HG03460 (cell line): ENCODE results near the gene TAF6.

Experiments used
- ATAC-seq: cut with Tn5 transposase; IDR thresholded peaks from one replicate; pipeline ENCODE4 v1.9.1; 2021; ENCODE audit not compliant: unreplicated experiment

The TAF6 gene

DNA sequence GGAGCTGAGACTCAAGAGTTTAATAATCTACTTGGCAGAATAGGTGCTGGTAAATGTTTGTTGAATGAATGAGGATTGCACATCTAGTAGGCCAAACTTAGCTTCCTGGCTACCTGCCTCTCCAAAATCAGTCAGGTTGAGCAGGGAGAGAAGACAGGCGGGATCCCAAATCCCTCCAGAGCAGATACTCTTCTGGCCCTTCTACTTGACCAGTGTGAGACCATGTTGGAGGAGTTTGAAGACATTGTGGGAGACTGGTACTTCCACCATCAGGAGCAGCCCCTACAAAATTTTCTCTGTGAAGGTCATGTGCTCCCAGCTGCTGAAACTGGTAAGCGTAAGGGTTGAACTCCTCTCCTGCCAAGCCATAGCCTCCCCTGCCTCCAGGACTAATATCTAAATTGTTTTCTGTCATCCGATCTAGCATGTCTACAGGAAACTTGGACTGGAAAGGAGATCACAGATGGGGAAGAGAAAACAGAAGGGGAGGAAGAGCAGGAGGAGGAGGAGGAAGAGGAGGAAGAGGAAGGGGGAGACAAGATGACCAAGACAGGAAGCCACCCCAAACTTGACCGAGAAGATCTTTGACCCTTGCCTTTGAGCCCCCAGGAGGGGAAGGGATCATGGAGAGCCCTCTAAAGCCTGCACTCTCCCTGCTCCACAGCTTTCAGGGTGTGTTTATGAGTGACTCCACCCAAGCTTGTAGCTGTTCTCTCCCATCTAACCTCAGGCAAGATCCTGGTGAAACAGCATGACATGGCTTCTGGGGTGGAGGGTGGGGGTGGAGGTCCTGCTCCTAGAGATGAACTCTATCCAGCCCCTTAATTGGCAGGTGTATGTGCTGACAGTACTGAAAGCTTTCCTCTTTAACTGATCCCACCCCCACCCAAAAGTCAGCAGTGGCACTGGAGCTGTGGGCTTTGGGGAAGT lies 5.4 kb upstream of the TAF6 start:
- no peak for ATAC-seq

DNA sequence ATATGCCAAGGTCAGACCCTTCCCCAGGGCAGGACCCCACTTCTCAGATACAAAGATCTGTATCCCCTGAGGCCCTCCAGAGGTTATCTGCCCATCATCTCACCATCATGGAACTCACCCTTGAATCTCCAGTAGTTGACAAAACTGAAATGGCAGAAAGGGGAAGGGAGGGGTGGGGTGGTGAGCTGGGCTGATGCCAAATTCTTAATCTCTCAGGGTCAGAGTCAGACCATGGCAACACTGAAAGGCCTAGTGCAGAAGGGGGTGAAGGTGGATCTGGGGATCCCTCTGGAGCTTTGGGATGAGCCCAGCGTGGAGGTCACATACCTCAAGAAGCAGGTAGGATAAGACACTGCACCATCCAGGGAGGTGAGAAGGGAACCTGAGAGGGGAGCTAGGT lies 3.4 kb upstream of the TAF6 start:
- no peak for ATAC-seq

DNA sequence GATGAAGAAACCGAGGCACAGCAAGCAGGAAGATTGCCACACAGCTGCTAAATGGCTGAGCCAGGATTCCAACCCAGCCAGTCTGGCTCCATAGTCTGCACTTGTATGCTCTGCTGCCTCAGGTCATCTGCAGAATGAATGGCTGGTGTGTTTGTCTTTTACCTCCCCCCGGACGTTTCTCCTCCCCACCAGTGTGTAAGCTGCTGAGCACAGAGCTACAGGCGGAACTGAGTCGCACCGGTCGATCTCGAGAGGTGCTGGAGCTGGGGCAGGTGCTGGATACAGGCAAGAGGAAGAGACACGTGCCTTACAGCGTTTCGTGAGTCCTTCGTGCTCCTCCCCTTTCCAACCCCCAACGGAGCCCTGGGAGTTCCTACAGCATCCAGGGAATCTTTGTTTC lies 2.9 kb upstream of the TAF6 start:
- ATAC-seq: no peak

DNA sequence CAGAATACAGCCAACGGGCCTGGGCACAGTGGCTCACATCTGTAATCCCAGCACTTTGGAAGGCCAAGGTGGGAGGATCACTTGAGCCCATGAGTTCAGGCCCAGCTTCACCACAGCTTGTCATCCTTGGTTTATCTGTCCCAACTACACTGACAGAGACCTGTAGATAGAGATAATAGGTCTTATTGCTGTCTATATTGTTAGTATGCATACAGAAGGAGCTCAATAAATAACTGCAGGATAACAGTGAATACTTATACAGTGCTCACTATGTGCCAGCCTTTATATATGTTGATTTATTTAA lies 1.5 kb upstream of the TAF6 start:
- no peak for ATAC-seq

DNA sequence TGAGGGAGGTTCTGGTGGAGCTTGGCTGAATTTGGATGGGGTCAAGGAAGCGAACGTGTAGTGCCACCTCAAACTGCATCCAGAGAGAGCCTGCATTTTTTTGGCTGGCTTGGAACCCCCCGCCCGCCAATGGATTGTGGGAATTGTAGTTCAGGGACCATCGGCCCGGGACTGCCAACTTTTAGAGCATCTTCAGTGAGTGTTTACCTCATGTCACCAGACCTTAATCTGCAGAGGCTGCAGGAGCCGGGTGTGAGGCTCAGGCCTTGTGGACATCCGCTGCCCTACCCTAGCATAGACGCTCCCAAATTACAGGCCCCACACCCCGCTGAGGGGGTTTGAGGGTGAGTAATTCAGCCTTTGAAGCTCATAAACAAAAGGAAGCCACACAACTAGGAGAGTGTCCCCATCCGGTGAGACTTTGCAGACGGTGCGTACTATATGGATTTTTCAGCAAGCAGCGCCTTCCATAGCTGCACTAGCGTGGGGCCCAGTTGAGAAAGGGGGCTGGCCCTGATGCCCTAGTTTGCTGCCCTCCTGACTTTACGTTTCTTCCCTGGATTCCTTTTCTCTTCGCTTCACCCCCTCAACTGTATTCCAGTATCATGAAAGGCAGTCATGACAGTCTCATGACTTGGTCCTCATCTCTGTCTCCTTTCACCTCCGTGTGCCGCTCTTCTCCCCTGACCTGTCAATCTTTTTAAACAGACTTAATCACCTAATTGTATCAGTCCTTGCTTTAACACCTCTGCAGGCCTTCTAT lies 993 bp upstream of the TAF6 start:
- ATAC-seq: peak; percentile 35

DNA sequence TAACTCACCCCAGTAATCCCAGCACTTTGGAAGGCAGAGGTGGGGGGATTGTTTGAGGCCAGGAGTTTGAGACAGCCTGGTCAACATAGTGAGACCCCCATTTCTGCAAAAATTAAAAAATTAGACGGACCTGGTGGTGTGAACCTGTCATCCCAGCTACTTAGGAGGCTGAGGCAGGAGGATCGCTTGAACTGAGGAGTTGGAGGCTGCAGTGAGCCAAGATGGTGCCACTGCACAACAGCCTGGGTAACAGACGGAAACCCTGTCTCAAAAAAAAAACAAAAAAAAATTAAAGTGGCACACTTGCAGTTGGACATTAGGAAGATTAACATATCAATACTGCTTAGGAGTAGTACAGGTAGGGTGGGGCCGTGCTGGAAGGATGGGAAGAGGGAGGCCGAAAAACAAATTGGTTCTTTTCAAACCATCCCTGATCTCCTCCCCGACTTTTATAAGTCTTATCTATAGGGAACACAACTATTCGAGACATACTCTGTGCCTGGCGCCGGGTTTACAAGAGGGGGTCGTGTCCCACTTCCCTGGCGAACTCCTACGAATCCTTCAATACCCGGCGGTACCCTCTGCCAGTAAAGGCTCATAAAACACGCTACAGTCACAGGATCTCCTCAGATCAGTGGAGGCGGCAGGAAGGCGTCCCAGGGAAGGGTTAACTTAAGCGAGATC lies 628 bp downstream of the TAF6 start:
- no peak for ATAC-seq

DNA sequence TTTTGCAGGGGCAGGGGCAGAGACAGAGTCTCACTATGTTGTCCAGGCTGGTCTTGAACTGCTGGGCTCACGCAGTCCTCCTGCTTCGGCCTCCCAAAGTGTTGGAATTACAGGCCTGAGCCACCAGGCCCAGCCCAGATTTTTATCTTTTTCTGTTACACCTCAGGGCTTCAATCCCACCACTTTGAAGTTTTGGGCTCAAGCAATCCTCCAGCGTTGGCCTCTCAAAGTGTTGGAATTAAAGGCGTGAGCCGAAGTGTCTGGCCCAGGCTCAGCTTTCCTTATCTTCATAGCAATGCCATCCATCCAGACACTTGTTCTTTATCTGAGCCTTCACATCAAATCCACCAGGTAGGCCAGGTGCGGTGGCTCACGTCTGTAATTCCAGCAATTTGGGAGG lies 4.1 kb downstream of the TAF6 start:
- ATAC-seq: no peak

DNA sequence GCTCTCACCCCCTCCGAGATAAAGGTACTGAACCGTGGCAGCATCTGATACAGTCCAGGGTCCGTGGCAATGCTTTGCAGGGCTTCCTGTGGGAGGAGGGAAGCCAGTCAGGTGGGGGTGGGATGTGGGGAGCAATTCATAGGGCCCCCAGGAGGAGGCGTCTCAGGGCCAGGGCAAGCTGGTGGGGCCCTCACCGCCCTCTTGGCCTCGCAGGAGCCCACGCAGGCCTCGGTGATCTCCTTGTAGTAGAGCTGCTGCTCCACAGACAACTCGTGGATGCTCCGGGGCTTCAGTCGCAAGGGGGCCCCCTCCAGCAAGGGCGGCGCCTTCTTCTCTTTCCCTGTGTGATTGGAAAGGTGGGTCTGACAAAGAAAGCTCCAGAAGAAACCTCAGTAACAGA lies 7.2 kb downstream of the TAF6 start:
- no peak for ATAC-seq

DNA sequence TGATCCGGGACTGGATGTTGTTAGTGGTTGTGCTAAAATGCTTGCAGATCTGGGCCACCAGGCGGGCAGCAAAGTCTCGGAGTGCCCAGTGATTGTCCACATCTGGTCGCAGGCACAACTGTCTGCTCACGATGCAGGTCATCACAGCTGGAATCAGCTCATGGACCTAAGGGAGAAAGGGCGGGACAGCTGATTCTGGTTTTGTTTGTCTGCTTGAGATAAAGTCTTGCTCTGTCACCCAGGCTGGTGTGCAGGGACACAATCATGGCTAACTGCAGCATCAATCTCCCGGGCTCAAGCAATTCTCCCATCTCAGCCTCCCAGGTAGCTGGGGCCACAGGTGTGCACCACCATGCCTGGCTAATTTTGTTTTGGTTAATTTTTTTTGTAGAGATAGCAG lies 8.0 kb downstream of the TAF6 start:
- ATAC-seq: no peak

DNA sequence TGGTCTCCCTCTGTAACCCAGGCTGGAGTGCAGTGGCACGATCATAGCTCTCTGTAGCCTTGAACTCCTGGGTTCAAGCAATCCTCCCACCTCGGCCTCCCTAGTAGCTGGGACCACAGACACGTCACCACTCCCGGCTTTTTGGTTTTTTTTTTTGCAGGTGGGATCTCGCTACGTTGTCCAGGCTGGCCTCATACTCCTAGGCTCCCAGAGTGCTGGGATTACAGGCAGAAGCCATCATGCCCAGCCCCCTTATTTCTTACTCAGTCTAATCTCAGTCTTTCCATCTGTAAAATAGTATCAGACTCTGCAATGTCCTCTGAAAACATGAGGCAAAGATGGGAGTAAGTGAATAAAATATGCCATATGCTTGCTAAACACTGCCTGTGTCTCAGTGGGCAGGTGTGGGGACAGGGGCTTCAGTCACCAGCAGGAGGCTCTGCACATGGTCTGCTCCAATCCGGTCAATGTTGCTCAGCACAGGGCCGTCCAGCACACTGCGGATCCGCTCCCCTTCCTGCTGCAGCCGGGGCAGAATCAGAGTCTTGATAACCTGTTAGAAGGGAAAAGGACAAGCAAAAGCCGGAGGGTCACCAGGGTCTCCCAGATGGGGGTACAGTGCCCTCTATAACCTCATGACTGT lies 9.5 kb downstream of the TAF6 start:
- ATAC-seq: no peak

DNA sequence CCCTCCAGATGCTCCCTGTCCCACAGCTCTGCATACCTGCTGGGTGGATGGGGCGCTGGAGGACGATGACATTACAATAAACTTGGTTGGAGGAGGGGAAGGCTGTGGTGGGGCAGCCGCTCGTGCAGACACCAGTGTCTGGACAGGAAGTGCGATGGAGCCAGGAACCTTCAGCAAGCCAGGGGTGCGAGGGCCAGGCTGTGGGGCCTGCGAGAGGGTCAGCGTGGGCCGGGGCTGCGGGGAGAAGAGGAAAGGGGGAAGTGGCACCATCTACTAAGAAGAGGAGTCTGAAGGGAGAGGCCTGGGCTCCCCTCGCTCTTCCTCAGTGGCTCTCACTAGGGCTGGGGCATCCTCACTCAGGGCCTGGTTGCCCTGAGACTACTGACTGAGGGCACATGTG lies 11.3 kb downstream of the TAF6 start:
- no peak for ATAC-seq

DNA sequence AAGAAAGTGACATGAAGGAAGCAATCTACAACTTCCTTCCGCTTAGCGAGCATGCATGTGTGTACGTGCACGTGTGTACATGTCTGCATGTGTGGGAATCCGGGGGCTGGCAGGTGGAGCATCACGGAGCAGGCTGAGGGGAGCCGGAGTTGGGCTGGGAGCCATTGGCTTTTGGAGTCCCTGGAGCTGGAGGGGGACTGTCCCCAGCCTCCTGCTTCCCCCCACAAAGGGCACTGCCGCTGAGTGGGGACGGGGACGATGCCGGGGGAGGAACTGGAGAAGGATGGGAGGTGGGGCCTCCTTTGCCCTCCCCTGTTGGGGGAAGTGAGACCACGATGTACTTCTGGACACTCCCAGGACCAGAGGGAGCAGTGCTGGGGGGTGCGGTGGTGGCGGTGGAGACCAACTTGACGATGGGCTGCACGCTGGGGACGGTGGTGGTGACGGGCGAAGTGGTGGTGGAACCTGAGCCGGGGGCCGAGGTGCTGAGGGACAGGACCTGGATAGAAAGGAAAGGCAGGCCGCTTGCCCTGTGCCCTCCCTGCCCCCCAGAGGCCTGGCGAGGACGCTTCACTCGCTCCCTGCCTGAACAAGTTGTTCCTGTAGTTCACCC lies 11.9 kb downstream of the TAF6 start:
- no peak for ATAC-seq

DNA sequence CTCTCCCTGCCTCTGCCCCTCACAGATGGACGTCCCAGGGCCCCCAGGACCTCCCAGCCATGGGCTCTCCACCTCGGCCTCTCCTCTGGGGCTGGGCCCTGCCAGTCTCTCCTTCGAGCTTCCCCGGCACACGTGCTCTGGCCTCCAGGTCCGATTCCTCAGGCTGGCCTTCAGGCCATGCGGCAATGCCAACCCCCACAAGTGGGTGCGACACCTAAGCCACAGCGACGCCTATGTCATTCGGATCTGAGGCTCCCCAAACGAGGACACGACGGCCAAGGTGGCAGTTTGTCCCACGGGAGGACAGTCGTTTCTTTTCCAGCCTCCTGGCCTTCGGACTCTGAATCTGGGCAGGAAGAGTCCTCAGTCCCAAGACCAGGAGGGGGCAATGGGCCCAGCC lies 12.5 kb downstream of the TAF6 start:
- no peak for ATAC-seq

DNA sequence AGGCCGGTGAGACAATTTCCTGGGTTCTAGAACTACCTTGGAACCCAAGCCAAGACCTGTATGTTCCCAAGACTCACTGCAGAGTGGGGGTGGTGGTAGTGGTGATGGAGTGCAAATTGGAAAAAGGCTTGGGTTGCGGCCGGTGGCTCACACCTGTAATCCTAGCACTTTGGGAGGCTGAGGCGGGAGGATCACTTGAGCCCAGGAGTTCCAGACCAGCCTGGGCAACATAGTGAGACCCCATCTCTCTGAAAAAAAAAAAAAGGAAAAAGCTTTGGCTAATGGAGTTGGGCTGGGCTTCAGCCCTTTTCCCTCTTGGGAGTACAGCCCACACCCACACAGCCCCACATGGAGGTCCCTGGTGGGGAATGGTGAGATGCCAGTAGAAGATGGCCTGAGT lies 13.6 kb downstream of the TAF6 start:
- no peak for ATAC-seq

DNA sequence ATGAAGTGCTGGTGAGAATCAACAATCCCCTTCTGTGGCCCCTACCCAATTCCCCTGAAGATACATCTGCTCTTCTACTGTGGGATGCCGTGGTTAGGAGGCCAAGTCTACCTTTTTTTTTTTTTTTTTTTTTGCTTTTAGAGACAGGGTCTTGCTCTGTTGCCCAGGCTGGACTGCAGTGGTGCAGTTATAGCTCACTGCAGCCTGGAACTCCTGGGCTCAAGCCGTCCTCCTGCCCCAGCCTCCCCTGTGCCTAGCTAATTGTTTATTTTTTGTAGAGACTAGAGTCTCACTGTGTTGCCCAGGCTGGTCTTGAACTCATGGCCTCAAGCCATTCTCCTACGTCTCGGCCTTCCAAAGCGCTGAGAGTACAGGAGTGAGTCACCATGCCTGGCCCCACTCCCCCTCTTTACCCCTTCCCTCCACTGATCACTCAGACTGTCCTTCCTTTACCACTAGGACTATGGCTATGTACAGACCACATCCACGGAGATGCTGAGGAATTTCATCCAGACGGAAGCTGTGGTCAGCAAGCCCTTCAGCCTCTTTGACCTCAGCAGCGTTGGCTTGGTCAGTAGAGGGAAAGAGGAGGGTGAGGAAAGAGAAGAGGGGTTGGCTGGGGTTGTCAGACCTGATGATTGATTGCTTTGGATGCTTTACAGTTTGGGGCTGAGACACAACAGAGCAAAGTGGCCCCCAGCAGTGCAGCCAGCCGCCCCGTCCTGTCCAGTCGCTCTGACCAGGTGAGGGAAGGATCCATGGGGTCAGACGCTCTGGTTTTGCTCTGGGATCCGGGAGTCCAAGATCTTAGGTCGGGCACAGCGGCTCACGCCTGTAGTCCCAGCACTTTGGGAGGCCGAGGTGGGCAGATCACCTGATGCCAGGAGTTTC lies 16.0 kb downstream of the TAF6 start:
- ATAC-seq: no peak

DNA sequence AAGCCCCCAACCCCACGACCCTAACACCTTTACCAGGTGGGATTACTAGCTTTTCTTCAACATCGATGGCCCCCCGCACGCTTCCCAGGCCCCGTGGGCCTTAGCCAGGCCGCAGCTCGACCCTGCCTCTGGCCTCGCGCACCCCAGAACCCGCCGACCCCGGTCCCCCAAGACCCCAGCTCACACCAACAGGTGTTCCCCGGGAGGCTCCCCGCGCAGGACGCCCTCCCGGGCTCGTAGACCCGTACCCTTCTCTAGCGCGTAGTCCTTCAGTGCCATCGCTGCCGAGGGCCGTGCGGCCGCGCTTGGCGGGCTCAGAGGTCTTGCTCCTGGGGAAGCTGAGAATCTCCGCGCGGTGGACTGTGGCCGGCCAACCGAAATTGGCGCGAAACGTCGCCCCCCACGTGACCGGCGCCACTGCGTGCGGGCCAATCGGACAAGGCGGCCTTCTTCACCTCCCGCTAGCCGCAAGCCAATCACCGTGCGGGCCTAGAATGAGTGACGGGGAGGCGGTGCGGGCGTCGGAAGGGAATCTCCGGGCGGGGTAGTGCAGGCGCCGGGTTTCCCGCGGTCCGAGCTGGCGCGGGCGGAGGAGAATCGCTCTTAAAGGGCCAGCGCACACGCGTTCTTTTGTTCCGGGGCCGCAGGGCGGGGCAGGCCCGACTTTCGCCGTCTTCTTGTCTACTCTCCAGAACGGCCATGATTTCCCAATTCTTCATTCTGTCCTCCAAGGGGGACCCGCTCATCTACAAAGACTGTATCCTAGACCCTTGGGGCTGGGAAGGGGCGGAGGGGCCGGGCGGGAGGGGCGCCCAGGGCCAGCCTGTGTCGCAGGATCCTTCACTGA lies 17.9 kb downstream of the TAF6 start, which contains the start of the genes AP4M1 and MCM7:
TSS of gene AP4M1 (plus strand) at position 628 of the 847 bp plus-strand sequence. CDS start at position 700, 72 bp downstream.
TSS of gene MCM7 (minus strand) at position 382 of the 847 bp plus-strand sequence. CDS start at position 279, 103 bp downstream.
- ATAC-seq: peak; percentile 85

DNA sequence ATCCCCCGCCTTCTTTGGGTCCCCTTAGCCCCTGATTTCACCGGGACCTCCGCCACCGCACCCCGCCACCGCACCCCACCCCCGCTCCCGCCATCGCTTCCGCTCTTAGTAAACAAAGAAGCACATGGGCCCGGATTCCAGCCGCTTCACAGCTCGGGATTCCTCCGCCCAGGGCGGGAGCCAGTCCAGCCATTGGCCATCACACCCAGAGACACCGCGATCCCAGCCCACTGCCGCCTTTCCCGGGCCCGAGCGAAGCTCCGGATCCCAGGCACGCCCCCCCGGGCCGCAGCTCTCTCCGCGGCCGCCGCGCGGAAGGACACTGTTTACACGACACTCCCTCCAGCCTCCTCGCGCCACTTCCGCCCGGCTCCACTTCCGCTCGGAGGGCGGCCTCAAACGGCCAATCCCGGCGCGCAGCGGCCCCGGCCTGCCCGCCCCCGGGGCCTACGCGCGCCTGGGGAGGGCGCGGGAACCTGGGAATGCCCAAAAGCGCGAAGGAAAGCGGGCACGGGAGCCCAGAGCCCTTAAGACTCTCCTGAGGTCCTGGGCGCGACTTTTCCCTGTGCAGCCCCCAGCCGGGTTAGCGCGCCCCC lies 18.6 kb downstream of the TAF6 start:
- peak; percentile 69 for ATAC-seq

DNA sequence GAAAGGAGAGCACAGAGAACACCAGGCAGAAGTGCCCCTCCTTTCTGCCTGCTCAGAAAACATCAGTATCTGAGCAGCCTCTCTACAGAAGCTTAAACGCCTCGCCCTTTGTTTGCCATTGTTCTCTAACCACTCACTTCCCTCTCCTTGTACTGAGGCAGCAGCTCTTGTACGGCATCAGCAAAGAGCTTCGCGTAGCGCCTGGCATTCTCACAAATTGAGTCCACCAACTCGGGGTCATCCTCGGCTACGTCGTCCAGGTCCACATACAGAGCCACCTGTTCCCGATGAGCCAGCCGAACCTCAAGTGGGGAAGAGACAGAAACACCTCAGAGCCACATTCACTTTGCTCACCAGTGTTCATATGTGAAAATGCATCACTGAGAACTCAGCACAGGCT lies 19.7 kb downstream of the TAF6 start:
- no peak for ATAC-seq
